HEK293 (cell line): ENCODE results near the gene LAMA4.

Experiments used
- CTCF ChIA-PET: fragments of 350-600 bp; formaldehyde crosslinking; extraction: SDS; loops from one replicate; lab custom pipeline; 2021; ENCODE audit warnings: antibody characterized with exemption; lab: Yijun Ruan, JAX
- POLR2A ChIA-PET: fragments of 300-600 bp; formaldehyde crosslinking; extraction: SDS; loops from one replicate; lab custom pipeline; 2020; ENCODE audit warnings: antibody characterized with exemption, inconsistent platforms; lab: Yijun Ruan, JAX
- H3K27ac ChIP-seq: fragments of 200-500 bp; sonication (Bioruptor generic); 2 replicates; pipeline ENCODE4 v1.5.1; 2014; ENCODE audit warnings: low read depth, low read length, control low read depth, inconsistent platforms; ENCODE audit errors: extremely low read depth
- H3K36me3 ChIP-seq, 2 experiments: fragments of 200-500 bp in 1 of 2; sonication (Bioruptor generic) in 1 of 2; 1 replicate in 1 of 2; 2 replicates in 1 of 2; pipeline ENCODE4 v1.5.1; 2014 to 2017; ENCODE audit warnings: inconsistent platforms in 2 of 2, low read length in 2 of 2; ENCODE audit not compliant: control insufficient read depth in 2 of 2, insufficient read depth in 1 of 2
- H3K4me1 ChIP-seq: fragments of 200-500 bp; sonication (Bioruptor generic); 2 replicates; pipeline ENCODE4 v1.5.1; 2014; ENCODE audit warnings: mild to moderate bottlenecking, low read length, inconsistent platforms; ENCODE audit not compliant: control insufficient read depth, insufficient read depth
- H3K4me3 ChIP-seq: 2 replicates; pipeline ENCODE4 v1.5.1; 2011; ENCODE audit warnings: low read depth, mild to moderate bottlenecking, control low read depth, low read length, moderate library complexity
- H3K9me3 ChIP-seq: fragments of 200-500 bp; sonication (Bioruptor generic); 2 replicates; pipeline ENCODE4 v1.5.1; 2014; ENCODE audit warnings: low read depth, low read length, inconsistent platforms; ENCODE audit not compliant: control insufficient read depth, insufficient read depth
- BCL11A ChIP-seq: fragments of 450-650 bp; formaldehyde crosslinking; IDR thresholded peaks from 2 replicates; pipeline ENCODE4 v1.5.1; 2016; ENCODE audit warnings: low read depth, missing biosample characterization, missing genetic modification characterization
- FEZF1 ChIP-seq: fragments of 450-650 bp; formaldehyde crosslinking; IDR thresholded peaks from 2 replicates; pipeline ENCODE4 v1.5.1; 2016; ENCODE audit warnings: missing biosample characterization, missing genetic modification characterization
- SALL2 ChIP-seq: fragments of 450-650 bp; formaldehyde crosslinking; IDR thresholded peaks from 2 replicates; pipeline ENCODE4 v1.5.0; 2017; ENCODE audit warnings: missing biosample characterization, mild to moderate bottlenecking, missing genetic modification characterization, borderline replicate concordance
- WT1 ChIP-seq: fragments of 450-650 bp; formaldehyde crosslinking; IDR thresholded peaks from 2 replicates; pipeline ENCODE4 v1.5.1; 2016; ENCODE audit warnings: missing biosample characterization, missing genetic modification characterization
- ZBTB17 ChIP-seq: fragments of 450-650 bp; formaldehyde crosslinking; IDR thresholded peaks from 2 replicates; pipeline ENCODE4 v1.5.1; 2016; ENCODE audit warnings: missing biosample characterization, missing genetic modification characterization
- ZIC2 ChIP-seq: fragments of 450-650 bp; formaldehyde crosslinking; IDR thresholded peaks from 2 replicates; pipeline ENCODE4 v1.5.1; 2016; ENCODE audit warnings: missing biosample characterization, missing genetic modification characterization
- ZNF112 ChIP-seq: fragments of 450-650 bp; formaldehyde crosslinking; IDR thresholded peaks from 2 replicates; pipeline ENCODE4 v1.5.0; 2017; ENCODE audit warnings: missing biosample characterization, missing genetic modification characterization
- ZNF354C ChIP-seq: fragments of 450-650 bp; formaldehyde crosslinking; IDR thresholded peaks from 2 replicates; pipeline ENCODE4 v1.5.1; 2016; ENCODE audit warnings: missing biosample characterization, missing genetic modification characterization, low read depth, borderline replicate concordance
- ZNF677 ChIP-seq: fragments of 450-650 bp; IDR thresholded peaks from 2 replicates; pipeline ENCODE4 v1.5.0; 2018; ENCODE audit warnings: missing biosample characterization, mild to moderate bottlenecking, missing genetic modification characterization, moderate library complexity
- TF ChIP-seq, protein P1 (sequence below): fragments of 450-650 bp; formaldehyde crosslinking; IDR thresholded peaks from 2 replicates; pipeline ENCODE4 v1.5.1; 2017; ENCODE audit warnings: missing biosample characterization, missing genetic modification characterization
- TF ChIP-seq, protein P2 (sequence below): fragments of 450-650 bp; formaldehyde crosslinking; IDR thresholded peaks from 2 replicates; pipeline ENCODE4 v1.5.1; 2017; ENCODE audit warnings: missing biosample characterization, missing genetic modification characterization
- TF ChIP-seq, protein P3 (sequence below): fragments of 450-650 bp; formaldehyde crosslinking; IDR thresholded peaks from 2 replicates; pipeline ENCODE4 v1.5.1; 2016; ENCODE audit warnings: missing biosample characterization, missing genetic modification characterization
- TF ChIP-seq, protein P4 (sequence below): fragments of 450-650 bp; formaldehyde crosslinking; IDR thresholded peaks from 2 replicates; pipeline ENCODE4 v1.5.1; 2017; ENCODE audit warnings: missing biosample characterization, missing genetic modification characterization
- TF ChIP-seq, protein P5 (sequence below): fragments of 450-650 bp; formaldehyde crosslinking; IDR thresholded peaks from 2 replicates; pipeline ENCODE4 v1.5.1; 2016; ENCODE audit warnings: missing biosample characterization, missing genetic modification characterization
- TF ChIP-seq, protein P6 (sequence below): fragments of 450-650 bp; formaldehyde crosslinking; IDR thresholded peaks from 2 replicates; pipeline ENCODE4 v1.5.1; 2016; ENCODE audit warnings: missing biosample characterization, missing genetic modification characterization
- TF ChIP-seq, protein P7 (sequence below): fragments of 450-650 bp; formaldehyde crosslinking; IDR thresholded peaks from 2 replicates; pipeline ENCODE4 v1.5.1; 2016; ENCODE audit warnings: missing biosample characterization, missing genetic modification characterization
- TF ChIP-seq, protein P8 (sequence below): fragments of 450-650 bp; formaldehyde crosslinking; IDR thresholded peaks from 2 replicates; pipeline ENCODE4; 2016; ENCODE audit warnings: missing biosample characterization, missing genetic modification characterization

The LAMA4 gene

DNA sequence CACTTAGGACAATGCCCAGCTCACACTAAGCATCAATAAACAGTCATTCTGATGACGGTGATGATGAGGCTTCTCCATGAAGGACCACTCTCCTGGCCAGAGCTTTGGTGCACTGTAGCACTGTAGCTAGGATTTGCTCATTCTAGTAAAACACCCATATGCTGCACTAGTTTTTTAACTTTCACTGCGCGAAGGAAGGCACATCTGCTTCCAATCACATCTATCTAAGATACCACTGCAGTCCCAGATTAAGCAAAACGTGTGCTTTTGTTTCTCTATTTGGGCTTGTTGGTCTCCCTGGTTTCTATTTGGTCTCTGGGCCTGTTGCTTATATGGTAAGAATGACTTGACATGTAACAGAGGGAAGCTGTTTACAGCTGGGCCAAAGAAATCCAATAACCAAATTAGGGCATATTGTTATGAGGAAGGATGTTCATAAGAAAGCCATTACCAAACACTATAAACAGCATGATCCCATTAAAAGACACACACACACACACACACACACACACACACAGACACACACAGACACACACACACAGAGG, 104.6 kb downstream of the LAMA4 start:
- CTCF ChIA-PET = no interaction called here
- Histone ChIP-seq H3K4me3 (no peak overlapping the region), H3K27ac (no peak overlapping the region), H3K9me3 (no peaks in the 10 kb centered on the region), H3K36me3 (no peaks in the 10 kb centered on the region), H3K4me1 (no peaks in the 10 kb centered on the region)
- TF ChIP-seq FEZF1 (peak; percentile 17; the same call in 1 of the 2 replicates), ZIC2 (tag by site-specific recombination) (no peak)
- TF ChIP-seq, protein P1, sequence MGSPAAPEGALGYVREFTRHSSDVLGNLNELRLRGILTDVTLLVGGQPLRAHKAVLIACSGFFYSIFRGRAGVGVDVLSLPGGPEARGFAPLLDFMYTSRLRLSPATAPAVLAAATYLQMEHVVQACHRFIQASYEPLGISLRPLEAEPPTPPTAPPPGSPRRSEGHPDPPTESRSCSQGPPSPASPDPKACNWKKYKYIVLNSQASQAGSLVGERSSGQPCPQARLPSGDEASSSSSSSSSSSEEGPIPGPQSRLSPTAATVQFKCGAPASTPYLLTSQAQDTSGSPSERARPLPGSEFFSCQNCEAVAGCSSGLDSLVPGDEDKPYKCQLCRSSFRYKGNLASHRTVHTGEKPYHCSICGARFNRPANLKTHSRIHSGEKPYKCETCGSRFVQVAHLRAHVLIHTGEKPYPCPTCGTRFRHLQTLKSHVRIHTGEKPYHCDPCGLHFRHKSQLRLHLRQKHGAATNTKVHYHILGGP (tag by site-specific recombination) = 0 out of 2 replicates have a peak, but pooled peaks have one; percentile 28
- TF ChIP-seq, protein P2, sequence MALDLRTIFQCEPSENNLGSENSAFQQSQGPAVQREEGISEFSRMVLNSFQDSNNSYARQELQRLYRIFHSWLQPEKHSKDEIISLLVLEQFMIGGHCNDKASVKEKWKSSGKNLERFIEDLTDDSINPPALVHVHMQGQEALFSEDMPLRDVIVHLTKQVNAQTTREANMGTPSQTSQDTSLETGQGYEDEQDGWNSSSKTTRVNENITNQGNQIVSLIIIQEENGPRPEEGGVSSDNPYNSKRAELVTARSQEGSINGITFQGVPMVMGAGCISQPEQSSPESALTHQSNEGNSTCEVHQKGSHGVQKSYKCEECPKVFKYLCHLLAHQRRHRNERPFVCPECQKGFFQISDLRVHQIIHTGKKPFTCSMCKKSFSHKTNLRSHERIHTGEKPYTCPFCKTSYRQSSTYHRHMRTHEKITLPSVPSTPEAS (tag by site-specific recombination) = peak; percentile 85
- POLR2A ChIA-PET = no interaction called here

DNA sequence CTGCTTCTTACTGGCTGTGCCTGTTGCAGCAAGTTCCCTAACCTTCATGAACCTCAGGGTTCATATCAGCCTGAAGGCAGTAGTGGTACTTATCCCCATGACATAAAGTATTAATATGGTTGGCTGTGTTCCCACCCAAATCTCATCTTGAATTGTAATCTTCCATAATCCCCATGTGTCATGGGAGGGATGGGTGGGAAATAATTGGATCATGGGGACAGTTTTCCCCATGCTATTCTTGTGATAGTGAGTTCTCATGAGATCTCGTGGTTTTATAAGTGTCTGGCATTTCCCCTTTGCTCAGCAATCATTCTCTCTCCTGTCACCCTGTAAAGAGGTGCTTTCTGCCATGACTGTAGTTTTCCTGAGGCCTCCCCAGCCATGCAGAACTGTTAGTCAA, 105.1 kb downstream of the LAMA4 start:
- no peaks in the 10 kb centered on the region for H3K4me1 ChIP-seq
- no peaks in the 10 kb centered on the region for H3K9me3 ChIP-seq
- POLR2A ChIA-PET = no interaction called here
- no peak overlapping the region for H3K4me3 ChIP-seq
- TF ChIP-seq WT1 (tag by site-specific recombination) (peak; percentile 39; the same call in 1 of the 2 replicates), ZBTB17 (tag by site-specific recombination) (0 out of 2 replicates have a peak, but pooled peaks have one; percentile 18)
- TF ChIP-seq, protein P3, sequence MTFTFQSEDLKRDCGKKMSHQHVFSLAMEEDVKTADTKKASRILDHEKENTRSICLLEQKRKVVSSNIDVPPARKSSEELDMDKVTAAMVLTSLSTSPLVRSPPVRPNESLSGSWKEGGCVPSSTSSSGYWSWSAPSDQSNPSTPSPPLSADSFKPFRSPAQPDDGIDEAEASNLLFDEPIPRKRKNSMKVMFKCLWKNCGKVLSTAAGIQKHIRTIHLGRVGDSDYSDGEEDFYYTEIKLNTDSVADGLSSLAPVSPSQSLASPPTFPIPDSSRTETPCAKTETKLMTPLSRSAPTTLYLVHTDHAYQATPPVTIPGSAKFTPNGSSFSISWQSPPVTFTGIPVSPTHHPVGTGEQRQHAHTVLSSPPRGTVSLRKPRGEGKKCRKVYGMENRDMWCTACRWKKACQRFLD (tag by site-specific recombination) = no peak
- TF ChIP-seq, protein P4, sequence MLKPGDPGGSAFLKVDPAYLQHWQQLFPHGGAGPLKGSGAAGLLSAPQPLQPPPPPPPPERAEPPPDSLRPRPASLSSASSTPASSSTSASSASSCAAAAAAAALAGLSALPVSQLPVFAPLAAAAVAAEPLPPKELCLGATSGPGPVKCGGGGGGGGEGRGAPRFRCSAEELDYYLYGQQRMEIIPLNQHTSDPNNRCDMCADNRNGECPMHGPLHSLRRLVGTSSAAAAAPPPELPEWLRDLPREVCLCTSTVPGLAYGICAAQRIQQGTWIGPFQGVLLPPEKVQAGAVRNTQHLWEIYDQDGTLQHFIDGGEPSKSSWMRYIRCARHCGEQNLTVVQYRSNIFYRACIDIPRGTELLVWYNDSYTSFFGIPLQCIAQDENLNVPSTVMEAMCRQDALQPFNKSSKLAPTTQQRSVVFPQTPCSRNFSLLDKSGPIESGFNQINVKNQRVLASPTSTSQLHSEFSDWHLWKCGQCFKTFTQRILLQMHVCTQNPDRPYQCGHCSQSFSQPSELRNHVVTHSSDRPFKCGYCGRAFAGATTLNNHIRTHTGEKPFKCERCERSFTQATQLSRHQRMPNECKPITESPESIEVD (tag by site-specific recombination) = 0 out of 2 replicates have a peak, but pooled peaks have one; percentile 14
- TF ChIP-seq, protein P5, sequence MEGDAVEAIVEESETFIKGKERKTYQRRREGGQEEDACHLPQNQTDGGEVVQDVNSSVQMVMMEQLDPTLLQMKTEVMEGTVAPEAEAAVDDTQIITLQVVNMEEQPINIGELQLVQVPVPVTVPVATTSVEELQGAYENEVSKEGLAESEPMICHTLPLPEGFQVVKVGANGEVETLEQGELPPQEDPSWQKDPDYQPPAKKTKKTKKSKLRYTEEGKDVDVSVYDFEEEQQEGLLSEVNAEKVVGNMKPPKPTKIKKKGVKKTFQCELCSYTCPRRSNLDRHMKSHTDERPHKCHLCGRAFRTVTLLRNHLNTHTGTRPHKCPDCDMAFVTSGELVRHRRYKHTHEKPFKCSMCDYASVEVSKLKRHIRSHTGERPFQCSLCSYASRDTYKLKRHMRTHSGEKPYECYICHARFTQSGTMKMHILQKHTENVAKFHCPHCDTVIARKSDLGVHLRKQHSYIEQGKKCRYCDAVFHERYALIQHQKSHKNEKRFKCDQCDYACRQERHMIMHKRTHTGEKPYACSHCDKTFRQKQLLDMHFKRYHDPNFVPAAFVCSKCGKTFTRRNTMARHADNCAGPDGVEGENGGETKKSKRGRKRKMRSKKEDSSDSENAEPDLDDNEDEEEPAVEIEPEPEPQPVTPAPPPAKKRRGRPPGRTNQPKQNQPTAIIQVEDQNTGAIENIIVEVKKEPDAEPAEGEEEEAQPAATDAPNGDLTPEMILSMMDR (tag by site-specific recombination) = no peak
- TF ChIP-seq, protein P6, sequence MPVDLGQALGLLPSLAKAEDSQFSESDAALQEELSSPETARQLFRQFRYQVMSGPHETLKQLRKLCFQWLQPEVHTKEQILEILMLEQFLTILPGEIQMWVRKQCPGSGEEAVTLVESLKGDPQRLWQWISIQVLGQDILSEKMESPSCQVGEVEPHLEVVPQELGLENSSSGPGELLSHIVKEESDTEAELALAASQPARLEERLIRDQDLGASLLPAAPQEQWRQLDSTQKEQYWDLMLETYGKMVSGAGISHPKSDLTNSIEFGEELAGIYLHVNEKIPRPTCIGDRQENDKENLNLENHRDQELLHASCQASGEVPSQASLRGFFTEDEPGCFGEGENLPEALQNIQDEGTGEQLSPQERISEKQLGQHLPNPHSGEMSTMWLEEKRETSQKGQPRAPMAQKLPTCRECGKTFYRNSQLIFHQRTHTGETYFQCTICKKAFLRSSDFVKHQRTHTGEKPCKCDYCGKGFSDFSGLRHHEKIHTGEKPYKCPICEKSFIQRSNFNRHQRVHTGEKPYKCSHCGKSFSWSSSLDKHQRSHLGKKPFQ (tag by site-specific recombination) = no peak
- CTCF ChIA-PET = no interaction called here
- no peak overlapping the region for H3K27ac ChIP-seq
- no peaks in the 10 kb centered on the region for H3K36me3 ChIP-seq

DNA sequence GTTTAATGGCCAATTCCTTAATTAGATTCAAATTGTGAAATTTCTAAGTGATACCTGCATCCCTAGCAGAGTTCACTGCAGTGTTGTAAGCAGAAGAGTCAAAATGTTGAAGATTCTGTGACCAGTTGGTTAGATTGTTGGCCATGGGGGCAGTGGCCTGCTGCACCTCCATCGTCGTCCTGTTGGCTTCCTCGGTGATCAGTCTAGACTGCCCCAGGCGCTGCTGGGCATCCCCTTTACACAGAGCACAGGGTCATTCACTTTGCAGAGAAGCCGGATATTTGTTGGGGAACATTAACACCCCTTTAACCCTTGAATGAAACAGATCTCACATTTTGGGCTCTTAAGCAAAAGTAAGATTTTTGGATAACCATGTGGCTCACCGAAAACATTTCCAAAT, 106.3 kb downstream of the LAMA4 start:
- POLR2A ChIA-PET = no interaction called here
- CTCF ChIA-PET = interaction anchor here (1.3 kb wide), 1 partner anchor 16 kb away, joined by 4 read pairs; no protein-coding TSS in a partner anchor
- no peaks in the 10 kb centered on the region for H3K36me3 ChIP-seq
- TF ChIP-seq, protein P7, sequence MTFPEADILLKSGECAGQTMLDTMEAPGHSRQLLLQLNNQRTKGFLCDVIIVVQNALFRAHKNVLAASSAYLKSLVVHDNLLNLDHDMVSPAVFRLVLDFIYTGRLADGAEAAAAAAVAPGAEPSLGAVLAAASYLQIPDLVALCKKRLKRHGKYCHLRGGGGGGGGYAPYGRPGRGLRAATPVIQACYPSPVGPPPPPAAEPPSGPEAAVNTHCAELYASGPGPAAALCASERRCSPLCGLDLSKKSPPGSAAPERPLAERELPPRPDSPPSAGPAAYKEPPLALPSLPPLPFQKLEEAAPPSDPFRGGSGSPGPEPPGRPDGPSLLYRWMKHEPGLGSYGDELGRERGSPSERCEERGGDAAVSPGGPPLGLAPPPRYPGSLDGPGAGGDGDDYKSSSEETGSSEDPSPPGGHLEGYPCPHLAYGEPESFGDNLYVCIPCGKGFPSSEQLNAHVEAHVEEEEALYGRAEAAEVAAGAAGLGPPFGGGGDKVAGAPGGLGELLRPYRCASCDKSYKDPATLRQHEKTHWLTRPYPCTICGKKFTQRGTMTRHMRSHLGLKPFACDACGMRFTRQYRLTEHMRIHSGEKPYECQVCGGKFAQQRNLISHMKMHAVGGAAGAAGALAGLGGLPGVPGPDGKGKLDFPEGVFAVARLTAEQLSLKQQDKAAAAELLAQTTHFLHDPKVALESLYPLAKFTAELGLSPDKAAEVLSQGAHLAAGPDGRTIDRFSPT (tag by site-specific recombination) = no peak
- TF ChIP-seq ZNF677 (tag by site-specific recombination) (no peak), BCL11A (tag by site-specific recombination) (no peak), ZNF354C (no peak), SALL2 (tag by site-specific recombination) (no peak), ZNF112 (tag by site-specific recombination) (no peak)
- TF ChIP-seq, protein P8, sequence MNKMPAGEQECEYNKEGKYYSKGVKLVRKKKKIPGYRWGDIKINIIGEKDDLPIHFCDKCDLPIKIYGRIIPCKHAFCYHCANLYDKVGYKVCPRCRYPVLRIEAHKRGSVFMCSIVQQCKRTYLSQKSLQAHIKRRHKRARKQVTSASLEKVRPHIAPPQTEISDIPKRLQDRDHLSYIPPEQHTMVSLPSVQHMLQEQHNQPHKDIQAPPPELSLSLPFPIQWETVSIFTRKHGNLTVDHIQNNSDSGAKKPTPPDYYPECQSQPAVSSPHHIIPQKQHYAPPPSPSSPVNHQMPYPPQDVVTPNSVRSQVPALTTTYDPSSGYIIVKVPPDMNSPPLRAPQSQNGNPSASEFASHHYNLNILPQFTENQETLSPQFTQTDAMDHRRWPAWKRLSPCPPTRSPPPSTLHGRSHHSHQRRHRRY = no peak

More for the DNA sequence above, 106.3 kb downstream of the LAMA4 start:
- no peak overlapping the region for H3K4me3 ChIP-seq
- H3K9me3 ChIP-seq = no peaks in the 10 kb centered on the region
- H3K4me1 ChIP-seq = no peaks in the 10 kb centered on the region
- no peak overlapping the region for H3K27ac ChIP-seq
